Caco-2 (cell line): ENCODE results near the gene ITGA11. TPM values are rescaled to one million over a fixed set of nuclear protein-coding genes. Genes with fewer than 3 reads are reported as not detected.

Source experiments
- BruUV-seq: library from RNA; stranded (reverse); fragments of 400-500 nt; replicated peaks from 2 replicates; lab custom pipeline; 2021; lab: Mats Ljungman, UMichigan
- CTCF ChIA-PET: fragments of 300-600 bp; sonication (Branson Sonifier 250); formaldehyde crosslinking; loops from one replicate; lab custom pipeline; 2022; ENCODE audit warnings: antibody characterized with exemption; lab: Charles Lee
- POLR2A ChIA-PET: fragments of 300-600 bp; sonication (Branson Sonifier 250); formaldehyde crosslinking; loops from one replicate; lab custom pipeline; 2022; ENCODE audit warnings: antibody characterized with exemption; lab: Charles Lee
- DNase-seq, 2 experiments: peaks; one replicate each; pipeline versions ENCODE4 v3.0.0 to v3.0.0-alpha.2; 2020 to 2022
- H3K27me3 ChIP-seq: replicated peaks from 2 replicates; pipeline ENCODE4 v1.6.0; 2011; ENCODE audit warnings: low read length; ENCODE audit not compliant: control insufficient read depth, insufficient read depth
- H3K36me3 ChIP-seq: 2 replicates; pipeline ENCODE4 v1.5.1; 2011; ENCODE audit warnings: low read length; ENCODE audit not compliant: control insufficient read depth, insufficient read depth
- H3K4me1 ChIP-seq: fragments of 250-450 bp; sonication (Bioruptor Pico); 2 replicates; pipeline ENCODE4 v1.5.1; 2020; ENCODE audit warnings: mild to moderate bottlenecking
- H3K4me3 ChIP-seq: 2 replicates; pipeline ENCODE4 v1.5.1; 2011; ENCODE audit warnings: low read depth, mild to moderate bottlenecking, control low read depth, low read length
- H3K9me3 ChIP-seq: fragments of 250-450 bp; sonication (Bioruptor Pico); 2 replicates; pipeline ENCODE4 v1.5.1; 2020; ENCODE audit warnings: mild to moderate bottlenecking, moderate library complexity
- H3K27ac Mint-ChIP-seq: one replicate; pipeline ENCODE4 v1.8.0; 2022; ENCODE audit warnings: mixed read lengths; ENCODE audit not compliant: unreplicated experiment
- H3K27me3 Mint-ChIP-seq: one replicate; pipeline ENCODE4 v1.8.0; 2022; ENCODE audit warnings: mixed read lengths; ENCODE audit not compliant: insufficient read depth, unreplicated experiment
- H3K36me3 Mint-ChIP-seq: one replicate; pipeline ENCODE4 v1.8.0; 2022; ENCODE audit warnings: mild to moderate bottlenecking, mixed read lengths; ENCODE audit not compliant: insufficient read depth, unreplicated experiment
- H3K4me1 Mint-ChIP-seq: one replicate; pipeline ENCODE4 v1.8.0; 2022; ENCODE audit warnings: low read depth, mixed read lengths; ENCODE audit not compliant: unreplicated experiment
- H3K4me3 Mint-ChIP-seq: one replicate; pipeline ENCODE4 v1.8.0; 2022; ENCODE audit warnings: mild to moderate bottlenecking, moderate library complexity, mixed read lengths; ENCODE audit not compliant: unreplicated experiment
- H3K9me3 Mint-ChIP-seq: one replicate; pipeline ENCODE4 v1.8.0; 2022; ENCODE audit warnings: mixed read lengths; ENCODE audit not compliant: unreplicated experiment
- intact Hi-C: fragments of 100-400 bp; cut with micrococcal nuclease; formaldehyde crosslinking; loops from one replicate; pipeline ENCODE4 v1.10.0; 2022; ENCODE audit not compliant: unreplicated experiment
- total RNA-seq: library from RNA; stranded (reverse); gene quantifications from 2 replicates; pipeline ENCODE4 v1.2.3, GENCODE V29; 2022
- TF ChIP-seq, protein P1 (sequence below), 2 experiments: fragments of 200-600 bp in 1 of 2; IDR thresholded peaks; 1 replicate in 1 of 2; 2 replicates in 1 of 2; pipeline versions ENCODE4 v1.5.1 to v1.8.0; 2011 to 2022; ENCODE audit warnings: antibody characterized with exemption in 1 of 2, control low read depth in 1 of 2, inconsistent platforms in 1 of 2, low read depth in 1 of 2, low read length in 1 of 2, mild to moderate bottlenecking in 1 of 2, moderate library complexity in 1 of 2; ENCODE audit not compliant: insufficient read depth in 1 of 2, severe bottlenecking in 1 of 2, unreplicated experiment in 1 of 2

Gene ITGA11
- total RNA-seq, 1 experiment from 2014 or later = 0.18 TPM

DNA sequence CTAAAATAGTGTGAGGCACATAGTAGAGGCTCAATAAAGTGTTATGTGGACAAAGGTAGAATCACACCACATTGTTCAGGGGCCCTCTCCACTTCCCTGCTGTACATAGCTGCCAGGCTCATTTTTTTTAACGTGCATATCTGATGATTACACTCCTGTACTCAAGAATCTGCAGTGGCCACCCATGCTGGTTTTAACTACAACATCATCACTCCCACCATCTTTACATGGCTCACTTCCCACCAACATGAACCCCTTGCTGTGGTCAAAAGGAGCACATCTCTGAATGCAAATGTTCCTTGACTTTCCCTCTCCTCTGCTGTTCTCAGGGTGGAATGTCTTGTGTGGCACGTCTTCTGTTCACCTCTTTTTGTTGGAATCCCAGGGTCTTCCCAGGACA is 77.7 kb downstream of the ITGA11 start:
- Mint-ChIP-seq H3K27ac (no peak overlapping the region), H3K9me3 (peaks cover 24% of the 10 kb centered on the region), H3K4me3 (no peak overlapping the region), H3K27me3 (no peaks in the 10 kb centered on the region), H3K36me3 (no peaks in the 10 kb centered on the region), H3K4me1 (no peaks in the 10 kb centered on the region)
- no TSS peak for BruUV-seq
- no peak for DNase-seq
- intact Hi-C loops = no loop called here
- ChIA-PET POLR2A (no interaction called here), CTCF (interaction anchor here (1.1 kb wide), 1 partner anchor 48 kb away, joined by 3 read pairs; no protein-coding TSS in a partner anchor)
- Histone ChIP-seq H3K4me1 (no peaks in the 10 kb centered on the region), H3K27me3 (no peaks in the 10 kb centered on the region), H3K36me3 (no peaks in the 10 kb centered on the region), H3K4me3 (no peak overlapping the region), H3K9me3 (0 out of 2 replicates have a peak, but pooled peaks cover 4% of the 10 kb centered on the region)
- TF ChIP-seq, protein P1, sequence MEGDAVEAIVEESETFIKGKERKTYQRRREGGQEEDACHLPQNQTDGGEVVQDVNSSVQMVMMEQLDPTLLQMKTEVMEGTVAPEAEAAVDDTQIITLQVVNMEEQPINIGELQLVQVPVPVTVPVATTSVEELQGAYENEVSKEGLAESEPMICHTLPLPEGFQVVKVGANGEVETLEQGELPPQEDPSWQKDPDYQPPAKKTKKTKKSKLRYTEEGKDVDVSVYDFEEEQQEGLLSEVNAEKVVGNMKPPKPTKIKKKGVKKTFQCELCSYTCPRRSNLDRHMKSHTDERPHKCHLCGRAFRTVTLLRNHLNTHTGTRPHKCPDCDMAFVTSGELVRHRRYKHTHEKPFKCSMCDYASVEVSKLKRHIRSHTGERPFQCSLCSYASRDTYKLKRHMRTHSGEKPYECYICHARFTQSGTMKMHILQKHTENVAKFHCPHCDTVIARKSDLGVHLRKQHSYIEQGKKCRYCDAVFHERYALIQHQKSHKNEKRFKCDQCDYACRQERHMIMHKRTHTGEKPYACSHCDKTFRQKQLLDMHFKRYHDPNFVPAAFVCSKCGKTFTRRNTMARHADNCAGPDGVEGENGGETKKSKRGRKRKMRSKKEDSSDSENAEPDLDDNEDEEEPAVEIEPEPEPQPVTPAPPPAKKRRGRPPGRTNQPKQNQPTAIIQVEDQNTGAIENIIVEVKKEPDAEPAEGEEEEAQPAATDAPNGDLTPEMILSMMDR (IDR thresholded peaks at IDR 0.05; ENCODE audit: insufficient read depth in 1 of 2, low read depth in 1 of 2, low read length in 1 of 2, severe bottlenecking in 1 of 2, unreplicated experiment in 1 of 2) = no peak

DNA sequence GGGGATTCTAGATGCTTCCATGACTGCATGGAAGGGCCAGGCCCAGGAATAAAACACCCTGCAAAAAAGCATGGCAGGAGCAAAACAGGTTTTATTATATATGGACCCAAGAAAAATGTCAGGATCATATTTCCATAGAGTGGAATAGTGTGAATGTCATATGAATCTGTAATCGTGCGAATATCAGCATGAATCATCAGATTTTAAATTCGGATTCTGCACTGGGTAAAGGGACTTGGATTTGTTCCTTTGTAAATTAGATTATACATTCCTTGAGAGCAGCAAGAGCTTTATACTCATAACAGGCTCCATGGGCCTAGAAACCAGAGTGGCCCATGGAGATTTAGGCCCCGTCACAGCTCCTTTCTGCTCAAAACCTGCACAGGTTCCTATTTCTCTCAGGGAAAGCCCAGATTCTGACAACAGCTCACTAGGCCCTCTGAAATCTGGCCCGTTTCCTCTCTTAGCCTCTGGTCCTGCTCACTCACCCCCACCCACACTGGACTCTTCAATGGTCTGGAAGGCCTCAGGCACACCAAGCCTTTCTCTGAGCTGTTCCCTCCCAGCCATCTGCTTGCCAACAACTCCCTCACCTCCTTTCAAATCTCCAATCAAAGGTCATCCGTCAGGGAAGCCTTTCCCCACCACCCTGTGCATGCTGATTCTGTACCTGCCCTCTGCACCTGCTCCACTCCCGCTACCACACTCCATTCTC is 78.4 kb downstream of the ITGA11 start:
- Mint-ChIP-seq H3K27me3 (no peaks in the 10 kb centered on the region), H3K4me3 (no peak overlapping the region), H3K27ac (no peak overlapping the region), H3K4me1 (no peaks in the 10 kb centered on the region), H3K36me3 (no peaks in the 10 kb centered on the region), H3K9me3 (peaks cover 24% of the 10 kb centered on the region)
- H3K9me3 ChIP-seq = 0 out of 2 replicates have a peak, but pooled peaks cover 4% of the 10 kb centered on the region
- ChIA-PET POLR2A (no interaction called here), CTCF (interaction anchor here (1.1 kb wide), 1 partner anchor 47 kb away, joined by 3 read pairs; no protein-coding TSS in a partner anchor)
- TF ChIP-seq, protein P1 (IDR thresholded peaks at IDR 0.05; ENCODE audit: insufficient read depth in 1 of 2, low read depth in 1 of 2, low read length in 1 of 2, severe bottlenecking in 1 of 2, unreplicated experiment in 1 of 2) = no peak
- H3K36me3 ChIP-seq = no peaks in the 10 kb centered on the region
- no peaks in the 10 kb centered on the region for H3K27me3 ChIP-seq
- H3K4me3 ChIP-seq = no peak overlapping the region
- intact Hi-C loops = no loop called here
- BruUV-seq = no TSS peak
- H3K4me1 ChIP-seq = no peaks in the 10 kb centered on the region
- DNase-seq = no peak

DNA sequence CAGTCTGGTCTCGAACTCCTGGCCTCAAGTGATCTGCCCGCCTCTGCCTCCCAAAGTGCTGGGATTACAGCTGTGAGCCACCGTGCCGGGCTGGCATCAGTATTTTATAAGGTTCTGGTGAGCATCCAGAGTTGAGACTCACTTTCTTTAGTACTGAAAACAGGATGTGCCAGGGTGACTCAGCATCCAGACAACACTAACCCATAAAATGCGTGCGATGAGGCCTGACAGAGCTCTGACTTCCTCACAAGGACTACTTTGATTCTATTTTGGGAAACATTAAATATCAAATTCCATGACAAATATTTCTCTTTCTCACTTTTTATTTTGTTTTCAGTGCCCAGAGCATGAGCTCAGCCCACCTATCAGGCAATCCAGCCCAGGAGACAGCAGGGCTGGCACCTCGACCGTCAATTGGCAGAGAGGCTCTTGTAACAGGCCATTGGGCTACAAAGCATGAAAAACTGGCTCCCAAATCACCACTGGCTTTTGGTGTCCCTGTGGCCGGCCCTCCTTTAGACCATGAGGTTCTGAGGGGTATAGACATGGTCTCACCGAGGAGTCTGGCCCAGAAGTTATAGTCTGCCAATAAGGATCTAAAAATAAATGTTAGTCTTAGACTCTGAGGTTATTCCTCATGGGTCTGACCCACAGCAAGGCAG is 79.4 kb downstream of the ITGA11 start:
- Histone ChIP-seq H3K36me3 (no peaks in the 10 kb centered on the region), H3K4me3 (no peak overlapping the region), H3K9me3 (0 out of 2 replicates have a peak, but pooled peaks cover 4% of the 10 kb centered on the region), H3K27me3 (no peaks in the 10 kb centered on the region), H3K4me1 (no peaks in the 10 kb centered on the region)
- CTCF ChIA-PET = no interaction called here
- Mint-ChIP-seq H3K27ac (no peak overlapping the region), H3K4me3 (no peak overlapping the region), H3K36me3 (no peaks in the 10 kb centered on the region), H3K4me1 (no peaks in the 10 kb centered on the region), H3K9me3 (peaks cover 22% of the 10 kb centered on the region), H3K27me3 (peaks cover 2% of the 10 kb centered on the region)
- TF ChIP-seq, protein P1 (IDR thresholded peaks at IDR 0.05; ENCODE audit: insufficient read depth in 1 of 2, low read depth in 1 of 2, low read length in 1 of 2, severe bottlenecking in 1 of 2, unreplicated experiment in 1 of 2) = no peak
- no peak for DNase-seq
- intact Hi-C loops = no loop called here
- POLR2A ChIA-PET = no interaction called here
- BruUV-seq = no TSS peak
